KOPT-K1 (cell line): ENCODE measurements around the gene TMEM213.

Experiments used
- H3K27ac ChIP-seq: fragments of 200-600 bp; sonication (generic); 2 replicates; pipeline ENCODE4 v1.5.1; 2016; ENCODE audit warnings: antibody characterized with exemption, mild to moderate bottlenecking, low read depth, low read length; ENCODE audit not compliant: poor library complexity, severe bottlenecking
- H3K36me3 ChIP-seq: fragments of 200-600 bp; sonication (generic); 2 replicates; pipeline ENCODE4 v1.5.1; 2017; ENCODE audit warnings: antibody characterized with exemption, mild to moderate bottlenecking, low read length, moderate library complexity; ENCODE audit not compliant: insufficient read depth
- H3K9me3 ChIP-seq: fragments of 200-600 bp; sonication (generic); 2 replicates; pipeline ENCODE4 v1.5.1; 2017; ENCODE audit warnings: antibody characterized with exemption, low read length, mild to moderate bottlenecking; ENCODE audit not compliant: insufficient read depth, poor library complexity, severe bottlenecking

The TMEM213 gene

GRCh38 chr7:138797715-138798320, at the start of gene TMEM213, which contains the start of gene ATP6V0A4:
Gene TMEM213 (plus strand): TSS chr7:138797994. CDS start chr7:138798105, 111 bp downstream.
Gene ATP6V0A4 (minus strand): TSS chr7:138798196. CDS start chr7:138771247, 26,949 bp downstream.
- no peaks in the 10 kb centered on the region for H3K9me3 ChIP-seq
- H3K36me3 ChIP-seq = no peaks in the 10 kb centered on the region
- H3K27ac ChIP-seq = no peak within 1 kb of the TSS

GRCh38 chr7:138748666-138749065, 49.1 kb upstream of the TMEM213 start:
- peak overlapping the region; percentile 94 for H3K27ac ChIP-seq
- H3K9me3 ChIP-seq = no peaks in the 10 kb centered on the region
- no peaks in the 10 kb centered on the region for H3K36me3 ChIP-seq

GRCh38 chr7:138749960-138750359, 47.8 kb upstream of the TMEM213 start:
- Histone ChIP-seq H3K27ac (peak overlapping the region; percentile 94), H3K9me3 (no peaks in the 10 kb centered on the region), H3K36me3 (no peaks in the 10 kb centered on the region)

- peak overlapping the region; percentile 94 for H3K27ac ChIP-seq
These were observed 47.3 kb upstream of the TMEM213 start for GRCh38 chr7:138750473-138750872.

GRCh38 chr7:138750901-138751464, 46.8 kb upstream of the TMEM213 start:
- Histone ChIP-seq H3K27ac (peak overlapping the region; percentile 94), H3K9me3 (no peaks in the 10 kb centered on the region), H3K36me3 (no peaks in the 10 kb centered on the region)

More at GRCh38 chr7:138750473-138750872, 47.3 kb upstream of the TMEM213 start:
- Histone ChIP-seq H3K9me3 (no peaks in the 10 kb centered on the region), H3K36me3 (no peaks in the 10 kb centered on the region)

GRCh38 chr7:138752518-138753149, 45.2 kb upstream of the TMEM213 start:
- Histone ChIP-seq H3K36me3 (no peaks in the 10 kb centered on the region), H3K27ac (peak overlapping the region; percentile 94), H3K9me3 (no peaks in the 10 kb centered on the region)

GRCh38 chr7:138753150-138753518, 44.7 kb upstream of the TMEM213 start:
- Histone ChIP-seq H3K36me3 (no peaks in the 10 kb centered on the region), H3K9me3 (no peaks in the 10 kb centered on the region), H3K27ac (peak overlapping the region; percentile 94)

- H3K27ac ChIP-seq = peak overlapping the region; percentile 94
These were observed 44.2 kb upstream of the TMEM213 start for GRCh38 chr7:138753610-138754009.

GRCh38 chr7:138755331-138755747, 42.5 kb upstream of the TMEM213 start:
- H3K27ac ChIP-seq = peak overlapping the region; percentile 43
- no peaks in the 10 kb centered on the region for H3K36me3 ChIP-seq
- H3K9me3 ChIP-seq = no peaks in the 10 kb centered on the region

More at GRCh38 chr7:138753610-138754009, 44.2 kb upstream of the TMEM213 start:
- no peaks in the 10 kb centered on the region for H3K9me3 ChIP-seq
- H3K36me3 ChIP-seq = no peaks in the 10 kb centered on the region

GRCh38 chr7:138755842-138756590, 41.8 kb upstream of the TMEM213 start:
- H3K27ac ChIP-seq = peak overlapping the region; percentile 43
- H3K36me3 ChIP-seq = no peaks in the 10 kb centered on the region
- no peaks in the 10 kb centered on the region for H3K9me3 ChIP-seq

- Histone ChIP-seq H3K27ac (peak overlapping the region; percentile 43), H3K9me3 (no peaks in the 10 kb centered on the region), H3K36me3 (no peaks in the 10 kb centered on the region)
These were observed 41.1 kb upstream of the TMEM213 start for GRCh38 chr7:138756591-138757242.

GRCh38 chr7:138768241-138768640, 29.6 kb upstream of the TMEM213 start:
- Histone ChIP-seq H3K36me3 (no peaks in the 10 kb centered on the region), H3K9me3 (no peaks in the 10 kb centered on the region), H3K27ac (no peak overlapping the region)

GRCh38 chr7:138770904-138771303, 26.9 kb upstream of the TMEM213 start:
- H3K9me3 ChIP-seq = no peaks in the 10 kb centered on the region
- no peaks in the 10 kb centered on the region for H3K36me3 ChIP-seq
- no peak overlapping the region for H3K27ac ChIP-seq

GRCh38 chr7:138773176-138773575, 24.6 kb upstream of the TMEM213 start:
- H3K9me3 ChIP-seq = no peaks in the 10 kb centered on the region
- no peak overlapping the region for H3K27ac ChIP-seq
- no peaks in the 10 kb centered on the region for H3K36me3 ChIP-seq

GRCh38 chr7:138773817-138774216, 24.0 kb upstream of the TMEM213 start:
- no peaks in the 10 kb centered on the region for H3K9me3 ChIP-seq
- H3K27ac ChIP-seq = no peak overlapping the region
- H3K36me3 ChIP-seq = no peaks in the 10 kb centered on the region
